GM18858 (cell line): Measurements from ENCODE around the gene MEIS2.

Experiments
- ATAC-seq: cut with Tn5 transposase; IDR thresholded peaks from one replicate; pipeline ENCODE4 v1.9.1; 2021; ENCODE audit not compliant: unreplicated experiment

Gene MEIS2

GRCh38 chr15:37100109-37100965 lies at the start of gene MEIS2:
MEIS2 (minus strand) TSS chr15:37100549; CDS start chr15:37099466, 1,083 bp downstream.
- no peak for ATAC-seq

GRCh38 chr15:37149146-37149545 lies 48.8 kb upstream of the MEIS2 start:
- no peak for ATAC-seq

- ATAC-seq = no peak
Observed at GRCh38 chr15:37148714-37149113, 48.4 kb upstream of the MEIS2 start.

GRCh38 chr15:37143351-37143750 lies 43.0 kb upstream of the MEIS2 start:
- no peak for ATAC-seq

- no peak for ATAC-seq
Observed at GRCh38 chr15:37142371-37142770, 42.0 kb upstream of the MEIS2 start.

GRCh38 chr15:37140531-37141058 lies 40.2 kb upstream of the MEIS2 start:
- no peak for ATAC-seq

- ATAC-seq = no peak
Observed at GRCh38 chr15:37138591-37139215, 38.4 kb upstream of the MEIS2 start.

GRCh38 chr15:37137221-37137620 lies 36.9 kb upstream of the MEIS2 start:
- no peak for ATAC-seq

- ATAC-seq = no peak
Observed at GRCh38 chr15:37136666-37137065, 36.3 kb upstream of the MEIS2 start.

- no peak for ATAC-seq
Observed at GRCh38 chr15:37135225-37135624, 34.9 kb upstream of the MEIS2 start.

- no peak for ATAC-seq
Observed at GRCh38 chr15:37134699-37135131, 34.4 kb upstream of the MEIS2 start.

GRCh38 chr15:37134244-37134643 lies 33.9 kb upstream of the MEIS2 start:
- no peak for ATAC-seq

GRCh38 chr15:37133602-37134001 lies 33.3 kb upstream of the MEIS2 start:
- no peak for ATAC-seq

GRCh38 chr15:37132826-37133417 lies 32.6 kb upstream of the MEIS2 start:
- ATAC-seq = no peak

GRCh38 chr15:37131621-37132020 lies 31.3 kb upstream of the MEIS2 start:
- ATAC-seq = no peak

- no peak for ATAC-seq
Observed at GRCh38 chr15:37130356-37130755, 30.0 kb upstream of the MEIS2 start.

- no peak for ATAC-seq
Observed at GRCh38 chr15:37125143-37125542, 24.8 kb upstream of the MEIS2 start.

GRCh38 chr15:37124331-37124730 lies 24.0 kb upstream of the MEIS2 start:
- ATAC-seq = no peak

- no peak for ATAC-seq
Observed at GRCh38 chr15:37122703-37123102, 22.4 kb upstream of the MEIS2 start.

- no peak for ATAC-seq
Observed at GRCh38 chr15:37121492-37121891, 21.1 kb upstream of the MEIS2 start.

- ATAC-seq = no peak
Observed at GRCh38 chr15:37117030-37117429, 16.7 kb upstream of the MEIS2 start.

- no peak for ATAC-seq
Observed at GRCh38 chr15:37115538-37115937, 15.2 kb upstream of the MEIS2 start.
